Left ventricle myocardium inferior (tissue), 1 donor: ENCODE data around the gene GPRC5D. TPM values are rescaled to one million over a fixed set of nuclear protein-coding genes. Genes with fewer than 3 reads are reported as not detected.

Source experiments
- DNase-seq: peaks from one replicate; pipeline ENCODE4 v3.0.0-alpha.2; 2020
- H3K27ac ChIP-seq: fragments of 200-600 bp; replicated peaks from 2 replicates; pipeline ENCODE4 v1.8.0; 2021
- H3K27me3 ChIP-seq: fragments of 200-600 bp; 2 replicates; pipeline ENCODE4 v1.8.0; 2021; ENCODE audit warnings: low read depth
- H3K36me3 ChIP-seq: fragments of 200-600 bp; 2 replicates; pipeline ENCODE4 v1.8.0; 2021
- H3K4me1 ChIP-seq: fragments of 200-600 bp; 2 replicates; pipeline ENCODE4 v1.8.0; 2021
- H3K4me3 ChIP-seq: fragments of 200-600 bp; 2 replicates; pipeline ENCODE4 v1.8.0; 2021; ENCODE audit warnings: mild to moderate bottlenecking, moderate library complexity
- H3K9me3 ChIP-seq: fragments of 200-600 bp; replicated peaks from 2 replicates; pipeline ENCODE4 v1.8.0; 2021
- CTCF ChIP-seq: fragments of 200-600 bp; IDR thresholded peaks from 2 replicates; pipeline ENCODE4 v1.8.0; 2021; ENCODE audit warnings: antibody characterized with exemption, mild to moderate bottlenecking, borderline replicate concordance
- intact Hi-C: fragments of 100-400 bp; cut with micrococcal nuclease; formaldehyde crosslinking; loops from one replicate; pipeline ENCODE4 v1.11.0; 2022
- total RNA-seq: library from RNA; stranded (reverse); fragmentation: NEBNext Ultra II Directional; extraction: Animal tissue kit (Norgen Biotek cat#: 25700); gene quantifications from one replicate; pipeline ENCODE4 v1.2.1, GENCODE V29; 2021
- donor health status: DM: no; HTN: yes; CAD: no; lungs with severe emphysema.

The GPRC5D gene
- total RNA-seq, 1 donor from 2014 or later, result not detected

GRCh38 chr12:12908252-12908651 lies 43.7 kb downstream of the GPRC5D start:
- no peak for TF ChIP-seq CTCF
- H3K4me3 ChIP-seq, result no peak overlapping the region
- intact Hi-C loops, result no loop called here

GRCh38 chr12:12907552-12907951 lies 44.4 kb downstream of the GPRC5D start:
- no peaks in the 10 kb centered on the region for H3K9me3 ChIP-seq
- H3K4me1 ChIP-seq, result peaks cover 15% of the 10 kb centered on the region
- no peak overlapping the region for H3K4me3 ChIP-seq
- H3K27ac ChIP-seq, result no peak overlapping the region
- no peak for TF ChIP-seq CTCF
- DNase-seq, result no peak
- no peaks in the 10 kb centered on the region for H3K36me3 ChIP-seq
- intact Hi-C loops, result no loop called here
- peaks cover 9% of the 10 kb centered on the region for H3K27me3 ChIP-seq

More at GRCh38 chr12:12908252-12908651, 43.7 kb downstream of the GPRC5D start:
- H3K36me3 ChIP-seq, result no peaks in the 10 kb centered on the region
- no peak for DNase-seq
- H3K9me3 ChIP-seq, result no peaks in the 10 kb centered on the region
- peaks cover 15% of the 10 kb centered on the region for H3K4me1 ChIP-seq
- H3K27ac ChIP-seq, result no peak overlapping the region
- H3K27me3 ChIP-seq, result peaks cover 14% of the 10 kb centered on the region

DNA sequence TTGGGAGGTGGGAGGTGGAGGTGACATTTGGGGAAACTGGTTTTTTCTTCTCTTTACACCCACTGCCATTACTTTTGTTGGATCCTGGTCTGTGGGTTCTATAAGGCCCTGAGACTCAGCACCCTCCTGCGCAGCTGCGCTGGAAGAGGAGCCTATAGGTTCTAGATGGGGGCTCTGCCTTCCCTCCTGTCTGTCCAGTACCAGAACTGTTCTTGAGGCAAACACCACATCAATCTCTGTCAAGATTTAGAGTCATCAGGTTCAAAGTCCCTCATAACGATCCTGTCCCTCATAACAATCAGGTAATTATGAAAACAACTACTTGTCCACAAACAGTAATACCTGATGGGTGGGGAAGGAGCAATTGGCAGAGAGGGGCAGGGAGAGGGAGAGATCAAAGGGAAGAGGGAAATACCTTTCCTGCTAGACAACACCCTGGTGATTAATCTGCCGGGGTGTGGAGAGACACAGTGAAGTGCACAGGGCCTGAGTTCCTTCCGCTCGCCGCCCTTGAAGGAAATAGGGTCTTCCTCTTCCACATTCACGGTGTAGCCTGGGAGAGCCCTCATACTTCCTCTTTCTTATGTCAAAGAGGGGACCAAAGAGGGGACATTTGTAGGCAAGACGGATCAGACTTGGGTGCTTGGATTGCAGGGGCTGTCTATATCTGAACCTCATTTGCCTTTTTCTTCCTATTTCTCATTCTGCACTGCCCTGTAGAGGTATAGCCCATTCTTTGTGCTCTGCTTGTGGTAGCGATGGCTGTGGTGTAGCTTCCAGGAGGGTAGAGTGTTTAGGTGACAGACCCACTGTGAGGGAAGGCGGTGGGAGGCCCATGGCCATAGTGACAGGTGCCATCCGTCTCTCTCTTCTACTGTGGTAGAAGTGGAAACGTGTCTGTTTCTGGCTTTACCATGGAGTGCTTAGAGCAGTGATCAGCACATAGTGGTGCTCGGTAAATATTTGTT lies 48.0 kb downstream of the GPRC5D start:
- no peak for TF ChIP-seq CTCF
- intact Hi-C loops, result no loop called here
- Histone ChIP-seq H3K27ac (no peak overlapping the region), H3K9me3 (no peaks in the 10 kb centered on the region), H3K27me3 (peaks cover 27% of the 10 kb centered on the region), H3K36me3 (no peaks in the 10 kb centered on the region), H3K4me3 (no peak overlapping the region), H3K4me1 (no peaks in the 10 kb centered on the region)
- no peak for DNase-seq

DNA sequence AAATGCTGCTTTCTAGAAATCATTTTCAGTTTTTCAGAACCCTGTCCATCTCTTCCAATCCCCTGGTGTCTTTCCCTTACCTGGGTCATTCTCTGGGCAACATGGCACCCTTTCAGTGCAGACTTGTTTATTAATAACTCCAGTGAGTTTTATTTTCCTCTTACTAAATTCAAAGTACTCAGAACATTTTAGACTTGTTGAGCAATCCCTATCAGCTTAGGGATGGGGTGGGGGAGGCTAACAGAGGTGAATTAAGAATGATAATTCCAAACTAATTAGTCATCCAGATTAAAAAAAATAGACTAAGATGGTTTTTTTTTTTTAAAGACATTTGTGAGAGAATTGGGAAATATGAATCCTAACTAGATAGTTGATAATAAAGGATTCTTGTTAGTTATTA lies 49.9 kb downstream of the GPRC5D start:
- Histone ChIP-seq H3K4me3 (no peak overlapping the region), H3K27ac (peak overlapping the region; percentile 69)
- intact Hi-C loops, result no loop called here

More for the DNA sequence above, 49.9 kb downstream of the GPRC5D start:
- no peak for TF ChIP-seq CTCF
- Histone ChIP-seq H3K9me3 (no peaks in the 10 kb centered on the region), H3K4me1 (no peaks in the 10 kb centered on the region), H3K36me3 (no peaks in the 10 kb centered on the region), H3K27me3 (peaks cover 35% of the 10 kb centered on the region)
- no peak for DNase-seq
